Measurements from ENCODE around the gene ARHGAP4.

The ARHGAP4 gene

DNA sequence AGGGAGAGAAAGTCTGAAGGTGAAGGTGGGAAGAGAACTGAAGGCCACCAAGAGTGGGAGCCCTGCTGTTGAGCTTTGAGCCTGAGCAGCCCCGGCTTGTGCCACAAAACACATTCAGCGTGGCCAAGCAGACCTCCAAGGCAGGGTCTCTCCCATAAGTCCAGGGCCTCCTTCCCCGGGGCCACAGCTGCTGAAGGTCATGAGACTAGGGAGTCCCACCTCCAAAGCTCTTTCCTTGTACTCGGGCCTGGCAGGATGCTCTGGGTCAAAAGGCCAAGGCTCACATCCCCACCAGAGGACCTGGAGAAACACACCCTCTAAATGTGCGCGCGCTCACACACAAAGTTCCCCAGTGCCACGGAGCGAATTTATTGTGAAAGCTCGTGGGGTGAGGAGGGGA is 3.5 kb upstream of the ARHGAP4 start:
- H3K27me3 Mint-ChIP-seq (ENCODE audit: low read depth): no peaks in the 10 kb centered on the region
- peak overlapping the region; percentile 55 for H3K27ac Mint-ChIP-seq
- peaks cover 14% of the 10 kb centered on the region for H3K4me1 Mint-ChIP-seq (ENCODE audit: low read depth)
- no peak overlapping the region for H3K4me3 Mint-ChIP-seq
- H3K36me3 Mint-ChIP-seq (ENCODE audit: low read depth): peaks cover 13% of the 10 kb centered on the region
- no peaks in the 10 kb centered on the region for H3K9me3 Mint-ChIP-seq

DNA sequence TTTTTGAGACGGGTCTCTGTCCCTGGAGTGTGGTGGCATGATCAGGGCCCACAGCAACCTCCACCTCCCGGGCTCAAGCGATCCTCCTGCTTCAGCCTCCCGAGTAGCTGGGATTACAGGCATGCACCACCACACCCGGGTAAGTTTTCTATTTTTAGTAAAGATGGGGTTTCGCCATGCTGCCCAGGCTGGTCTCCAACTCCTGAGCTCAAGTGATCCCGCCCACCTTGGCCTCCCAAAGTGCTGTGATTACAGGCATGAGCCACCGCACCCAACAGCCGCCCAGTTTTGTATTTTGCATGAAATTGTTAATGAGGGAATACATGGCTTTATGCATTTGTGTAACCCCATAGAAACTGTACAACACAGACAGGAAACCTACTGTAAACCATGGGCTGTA is 2.8 kb upstream of the ARHGAP4 start:
- no peaks in the 10 kb centered on the region for H3K27me3 Mint-ChIP-seq (ENCODE audit: low read depth)
- H3K4me3 Mint-ChIP-seq: peak overlapping the region; percentile 57
- no peaks in the 10 kb centered on the region for H3K9me3 Mint-ChIP-seq
- peak overlapping the region; percentile 59 for H3K27ac Mint-ChIP-seq
- H3K36me3 Mint-ChIP-seq (ENCODE audit: low read depth): peaks cover 16% of the 10 kb centered on the region
- H3K4me1 Mint-ChIP-seq (ENCODE audit: low read depth): peaks cover 13% of the 10 kb centered on the region

DNA sequence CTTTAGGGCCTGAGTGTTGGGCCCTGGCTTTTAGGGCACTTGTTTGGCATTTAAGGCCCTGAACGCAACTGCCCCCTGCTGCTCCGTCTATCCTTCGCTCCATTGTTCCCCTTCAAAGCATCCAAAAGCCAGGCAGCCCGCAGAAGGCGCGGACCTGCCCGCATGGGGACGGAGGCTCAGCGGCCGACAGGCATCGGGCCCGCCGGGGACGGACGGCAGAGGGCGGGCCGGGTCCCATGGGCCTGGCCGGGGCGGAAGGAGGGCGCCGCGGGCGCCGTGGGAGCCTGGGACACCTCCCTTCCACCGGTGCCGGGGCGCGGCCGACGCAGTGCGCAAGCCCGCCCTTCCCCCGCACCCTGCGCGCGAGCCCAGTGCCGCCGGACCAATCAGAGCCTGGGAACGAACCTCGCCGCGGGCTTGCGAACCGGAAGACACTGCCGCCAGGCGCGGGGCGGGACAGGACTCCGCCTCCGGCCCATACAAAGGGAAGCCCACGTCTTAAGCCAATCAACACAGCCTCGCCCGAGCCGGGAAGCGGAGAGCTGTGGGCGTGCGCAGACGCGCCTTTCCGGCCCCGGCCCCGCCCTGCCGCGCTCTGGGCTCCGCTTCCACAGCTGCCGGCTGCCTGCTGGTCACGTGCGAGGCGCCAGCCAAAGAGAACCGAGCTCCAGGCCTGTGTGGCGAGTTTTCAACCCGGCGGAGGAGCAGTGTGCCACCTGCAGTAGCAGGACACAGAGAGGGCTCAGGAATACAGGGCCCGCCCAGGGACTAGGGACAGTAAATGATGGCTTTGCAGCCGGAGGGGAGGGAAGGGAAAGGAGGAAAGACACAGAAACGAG is 2.1 kb upstream of the ARHGAP4 start:
- H3K4me3 Mint-ChIP-seq: peak overlapping the region; percentile 94
- peaks cover 15% of the 10 kb centered on the region for H3K4me1 Mint-ChIP-seq (ENCODE audit: low read depth)
- no peaks in the 10 kb centered on the region for H3K9me3 Mint-ChIP-seq
- H3K27me3 Mint-ChIP-seq (ENCODE audit: low read depth): no peaks in the 10 kb centered on the region
- H3K36me3 Mint-ChIP-seq (ENCODE audit: low read depth): peaks cover 20% of the 10 kb centered on the region
- H3K27ac Mint-ChIP-seq: peak overlapping the region; percentile 97

DNA sequence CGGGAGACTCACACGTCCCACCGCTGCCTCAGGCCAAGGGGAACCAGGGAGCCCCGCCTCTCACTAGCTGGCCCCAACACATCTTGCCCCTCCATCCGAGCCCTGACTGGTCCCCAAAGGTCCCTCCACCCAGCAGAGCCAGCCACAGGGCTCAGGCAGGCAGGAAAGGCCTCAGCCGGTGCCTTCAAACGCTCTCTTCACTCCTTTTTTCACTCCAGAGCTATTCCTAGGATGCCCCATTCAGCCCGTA is 1.5 kb upstream of the ARHGAP4 start:
- no peaks in the 10 kb centered on the region for H3K27me3 Mint-ChIP-seq (ENCODE audit: low read depth)
- H3K36me3 Mint-ChIP-seq (ENCODE audit: low read depth): peaks cover 21% of the 10 kb centered on the region
- H3K27ac Mint-ChIP-seq: peak overlapping the region; percentile 97
- peak overlapping the region; percentile 85 for H3K4me3 Mint-ChIP-seq
- H3K4me1 Mint-ChIP-seq (ENCODE audit: low read depth): peaks cover 18% of the 10 kb centered on the region
- H3K9me3 Mint-ChIP-seq: no peaks in the 10 kb centered on the region

DNA sequence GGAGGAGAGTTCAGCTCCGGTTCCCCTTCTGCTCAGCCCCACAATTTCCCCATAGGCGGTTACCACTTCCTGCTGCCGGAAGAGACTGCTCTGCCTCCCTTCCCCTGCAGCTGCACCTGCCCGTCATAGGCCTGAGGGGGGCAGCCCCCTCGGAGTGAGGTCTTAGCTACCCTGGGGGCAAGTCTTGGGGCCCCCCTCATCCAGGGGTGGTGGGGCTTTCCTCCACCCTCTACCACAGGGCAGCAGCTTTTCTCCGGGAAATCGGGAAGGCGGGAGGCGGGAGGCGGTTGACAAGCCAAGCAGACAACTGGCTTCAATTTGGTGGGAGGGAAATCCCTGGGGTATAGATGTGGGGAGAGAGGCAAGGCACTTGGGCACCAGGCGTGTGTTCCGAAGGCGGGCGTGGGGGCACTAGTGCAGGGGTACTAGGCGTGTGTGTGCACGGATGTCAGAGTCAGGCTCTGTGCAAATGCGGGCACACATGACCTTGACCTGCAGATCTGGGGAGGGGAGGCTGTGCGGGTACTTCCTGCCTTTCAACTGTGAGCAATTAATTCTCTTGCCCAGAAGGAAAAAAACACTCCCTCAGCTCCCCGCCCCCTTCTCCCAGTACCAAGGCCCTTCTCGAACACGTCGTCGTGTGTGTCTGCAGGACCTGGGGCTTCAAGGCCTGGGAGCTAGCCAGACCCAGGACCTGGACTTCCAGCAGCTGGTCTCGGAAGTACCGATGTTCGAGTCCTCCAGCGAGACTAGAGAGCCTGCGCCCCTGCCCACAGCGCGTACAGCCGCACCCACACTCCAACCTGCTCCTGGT is 1.0 kb upstream of the ARHGAP4 start:
- H3K9me3 Mint-ChIP-seq: no peaks in the 10 kb centered on the region

DNA sequence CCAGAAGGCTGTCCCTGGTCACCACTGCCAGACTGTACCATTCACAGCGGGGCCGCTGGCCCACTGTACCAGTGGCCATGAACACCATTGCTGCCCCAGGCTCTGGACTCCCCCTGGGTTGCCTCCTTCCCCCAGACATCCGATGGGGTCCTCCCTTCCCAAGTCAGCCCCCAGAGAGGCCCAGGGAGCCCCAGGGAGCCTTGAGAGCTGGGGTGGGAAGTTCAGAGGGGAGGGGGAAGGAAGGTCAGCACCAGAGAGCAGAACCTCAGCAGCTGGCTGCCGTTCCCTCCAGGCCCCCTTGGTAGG is 441 bp upstream of the ARHGAP4 start:
- Mint-ChIP-seq H3K4me1 (ENCODE audit: low read depth) (peaks cover 24% of the 10 kb centered on the region), H3K4me3 (peak overlapping the region; percentile 85), H3K36me3 (ENCODE audit: low read depth) (peaks cover 22% of the 10 kb centered on the region), H3K9me3 (no peaks in the 10 kb centered on the region), H3K27ac (peak overlapping the region; percentile 97), H3K27me3 (ENCODE audit: low read depth) (no peaks in the 10 kb centered on the region)

More for the DNA sequence above, 1.0 kb upstream of the ARHGAP4 start:
- Mint-ChIP-seq H3K36me3 (ENCODE audit: low read depth) (peaks cover 25% of the 10 kb centered on the region), H3K4me1 (ENCODE audit: low read depth) (peaks cover 23% of the 10 kb centered on the region), H3K27ac (peak overlapping the region; percentile 97), H3K27me3 (ENCODE audit: low read depth) (no peaks in the 10 kb centered on the region), H3K4me3 (peak overlapping the region; percentile 85)

DNA sequence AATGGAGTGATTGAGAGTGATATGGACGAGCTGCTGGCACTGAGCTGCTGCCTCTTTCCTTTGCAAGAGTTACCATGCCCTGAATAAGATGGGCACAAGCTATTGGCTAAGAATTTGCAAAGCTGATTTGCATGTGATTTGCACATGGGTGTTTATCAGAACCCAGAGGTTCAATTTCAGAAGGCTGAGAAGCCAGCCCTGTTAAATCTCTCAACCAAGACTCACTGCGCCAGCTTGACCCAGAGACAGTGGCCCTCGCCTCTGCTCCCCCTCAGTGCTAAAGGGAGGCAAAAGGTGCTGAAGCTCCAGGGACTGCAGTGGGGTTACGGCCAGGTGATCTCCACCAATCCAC is 701 bp downstream of the ARHGAP4 start:
- Mint-ChIP-seq H3K27me3 (ENCODE audit: low read depth) (no peaks in the 10 kb centered on the region), H3K4me1 (ENCODE audit: low read depth) (peaks cover 23% of the 10 kb centered on the region), H3K36me3 (ENCODE audit: low read depth) (peaks cover 20% of the 10 kb centered on the region), H3K9me3 (no peaks in the 10 kb centered on the region), H3K27ac (peak overlapping the region; percentile 93), H3K4me3 (peak overlapping the region; percentile 96)

DNA sequence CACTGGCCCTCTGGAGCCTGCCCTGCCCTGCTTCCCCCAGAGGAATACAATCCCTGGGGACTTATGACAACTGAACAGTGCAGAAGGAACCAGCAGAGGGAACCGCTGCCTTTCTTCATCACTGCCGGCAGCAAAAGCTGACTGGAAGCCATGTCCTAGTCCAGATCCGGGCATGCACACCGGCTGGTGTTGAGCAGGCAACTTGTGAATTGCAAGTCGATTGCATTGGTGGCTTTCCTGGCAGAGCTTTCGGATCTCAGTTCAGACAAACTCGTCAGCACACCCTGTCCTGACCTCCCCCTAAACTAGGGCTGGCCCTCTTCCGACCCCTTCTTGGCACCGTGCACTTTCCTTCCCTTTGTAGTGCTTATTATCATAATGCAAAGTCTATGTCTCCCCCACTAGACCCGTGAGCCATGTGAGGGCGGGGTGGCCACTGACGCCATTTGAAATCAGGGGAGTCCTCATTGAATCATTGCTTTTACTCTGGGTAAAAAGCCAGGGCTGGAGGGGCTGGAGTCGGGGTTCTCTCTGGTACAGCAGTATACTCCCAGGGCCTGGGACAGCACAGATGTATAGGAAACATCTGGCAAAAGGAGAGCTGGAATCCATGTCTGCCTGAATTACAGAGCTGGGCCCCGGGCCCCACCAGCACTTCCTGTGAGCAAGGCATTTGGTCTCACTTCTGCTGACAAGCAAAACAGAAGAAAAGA is 1.8 kb downstream of the ARHGAP4 start:
- peaks cover 23% of the 10 kb centered on the region for H3K4me1 Mint-ChIP-seq (ENCODE audit: low read depth)
- H3K4me3 Mint-ChIP-seq: peak overlapping the region; percentile 96
- no peaks in the 10 kb centered on the region for H3K27me3 Mint-ChIP-seq (ENCODE audit: low read depth)
- no peaks in the 10 kb centered on the region for H3K9me3 Mint-ChIP-seq
- H3K36me3 Mint-ChIP-seq (ENCODE audit: low read depth): peaks cover 27% of the 10 kb centered on the region
- H3K27ac Mint-ChIP-seq: peak overlapping the region; percentile 80

DNA sequence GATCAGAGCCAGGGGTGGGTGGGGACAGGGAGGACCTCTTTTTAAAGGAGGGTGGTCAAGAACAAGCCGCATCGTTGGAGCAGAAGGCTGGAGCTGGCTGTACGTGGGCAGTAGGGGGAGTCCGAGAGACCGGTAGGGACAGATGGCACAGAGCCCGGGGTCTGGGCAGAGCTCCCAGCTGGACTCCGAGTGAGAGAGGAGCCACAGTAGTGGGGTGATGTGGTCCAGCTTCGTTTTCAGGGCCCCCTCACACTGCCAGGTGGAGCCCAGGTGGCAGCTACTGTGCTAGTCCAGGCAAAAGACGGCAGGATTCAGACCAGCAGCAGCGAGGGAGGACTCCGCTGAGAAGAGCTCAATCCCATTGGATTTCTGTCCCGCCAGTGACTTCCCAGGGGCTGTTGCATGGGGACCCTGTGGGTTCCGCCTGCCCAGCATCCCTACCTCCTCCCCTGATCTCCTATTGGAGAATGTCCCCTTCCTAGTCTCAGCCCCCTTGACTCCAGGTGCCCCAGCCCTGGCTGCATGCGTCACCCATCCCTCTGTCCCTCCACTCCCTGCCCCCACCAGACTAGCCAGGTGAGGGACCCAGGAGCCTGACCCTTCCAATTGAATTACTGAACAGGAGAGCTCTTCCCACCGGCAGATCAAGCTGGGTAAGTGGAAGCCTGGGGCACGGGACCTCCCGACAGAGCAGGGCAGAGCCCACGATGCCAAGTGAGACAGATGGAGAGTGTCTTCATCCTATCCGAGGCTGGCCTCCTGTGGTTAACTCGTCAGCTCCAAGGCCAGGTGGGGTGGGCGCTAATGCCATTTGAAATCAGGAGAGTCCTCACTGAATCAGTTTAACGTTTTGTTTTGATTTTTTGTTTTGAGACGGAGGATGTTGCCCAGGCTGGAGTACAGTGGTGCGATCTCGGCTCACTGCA is 2.9 kb downstream of the ARHGAP4 start:
- no peaks in the 10 kb centered on the region for H3K27me3 Mint-ChIP-seq (ENCODE audit: low read depth)
- peaks cover 28% of the 10 kb centered on the region for H3K36me3 Mint-ChIP-seq (ENCODE audit: low read depth)
- H3K4me3 Mint-ChIP-seq: peak overlapping the region; percentile 96
- peaks cover 21% of the 10 kb centered on the region for H3K4me1 Mint-ChIP-seq (ENCODE audit: low read depth)
- peak overlapping the region; percentile 68 for H3K27ac Mint-ChIP-seq
- H3K9me3 Mint-ChIP-seq: no peaks in the 10 kb centered on the region

DNA sequence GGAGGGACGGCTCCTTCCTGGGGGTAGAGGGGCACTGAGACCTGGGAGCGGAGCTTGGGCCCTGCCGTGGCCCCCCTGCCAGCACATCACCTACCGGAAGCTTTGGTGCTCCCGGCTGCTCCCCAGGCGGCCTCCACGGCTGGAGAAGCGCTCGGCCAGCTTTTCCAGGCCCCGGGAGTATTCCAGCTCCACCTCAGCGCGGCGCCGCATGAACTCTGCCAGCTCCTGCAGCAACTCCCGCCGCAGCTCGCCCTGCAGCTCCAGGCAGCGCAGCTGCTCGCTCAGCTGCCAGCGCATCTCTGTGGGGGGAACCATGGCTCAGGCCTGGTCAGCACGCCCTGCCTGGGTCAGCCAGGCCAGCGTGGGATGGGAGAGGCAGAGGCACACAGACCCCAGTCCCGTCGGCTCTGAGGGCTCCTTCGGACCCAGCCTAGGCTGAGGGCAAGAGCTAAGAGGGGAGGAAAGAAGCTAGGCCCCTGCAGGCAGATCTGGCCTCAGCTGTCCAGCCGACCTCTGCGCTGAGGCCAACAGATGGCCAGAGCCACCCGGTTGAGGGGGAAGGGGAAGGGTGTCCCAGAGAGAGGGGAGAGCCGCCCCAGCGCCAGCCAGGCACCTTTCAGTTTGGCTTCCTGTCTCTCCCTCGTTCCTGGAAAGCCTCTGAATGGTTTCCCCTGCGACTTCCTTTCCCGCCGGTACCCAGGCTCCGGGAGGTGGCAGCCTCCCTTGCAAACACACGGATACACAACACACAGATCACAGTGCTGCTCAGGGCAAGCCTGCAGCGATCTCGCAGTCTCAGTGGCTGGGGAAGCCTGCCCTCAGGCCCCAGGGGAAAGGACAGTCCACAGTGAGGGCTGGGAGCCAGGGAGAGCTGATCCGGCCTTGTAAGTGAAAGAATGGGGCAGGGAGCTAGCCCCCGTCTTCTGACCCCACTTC is 4.3 kb downstream of the ARHGAP4 start:
- Mint-ChIP-seq H3K4me1 (ENCODE audit: low read depth) (peaks cover 17% of the 10 kb centered on the region), H3K9me3 (no peaks in the 10 kb centered on the region), H3K27me3 (ENCODE audit: low read depth) (no peaks in the 10 kb centered on the region), H3K36me3 (ENCODE audit: low read depth) (peaks cover 32% of the 10 kb centered on the region), H3K27ac (peak overlapping the region; percentile 80), H3K4me3 (peak overlapping the region; percentile 96)

DNA sequence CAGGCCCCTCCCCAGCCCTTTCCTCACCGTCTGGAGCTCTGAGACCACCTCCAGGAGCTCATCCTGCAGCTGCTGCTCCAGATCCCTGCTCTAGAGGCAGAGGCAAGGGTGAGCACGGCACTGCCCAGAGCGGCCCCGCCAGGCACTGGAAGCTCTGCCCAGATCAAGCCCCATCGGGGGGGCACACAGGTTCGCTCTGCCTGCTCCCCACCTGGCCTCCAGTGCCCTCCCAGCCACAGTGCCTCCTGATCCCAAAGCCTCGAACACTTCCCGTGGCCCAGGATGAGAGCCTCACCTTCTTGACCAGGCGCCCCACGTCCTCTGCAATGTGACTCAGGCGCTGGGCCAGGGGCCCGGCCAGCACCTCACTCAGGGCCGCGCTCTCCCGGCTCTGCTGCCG is 5.0 kb downstream of the ARHGAP4 start:
- Mint-ChIP-seq H3K9me3 (no peaks in the 10 kb centered on the region), H3K27ac (no peak overlapping the region), H3K27me3 (ENCODE audit: low read depth) (no peaks in the 10 kb centered on the region), H3K36me3 (ENCODE audit: low read depth) (peaks cover 34% of the 10 kb centered on the region), H3K4me3 (no peak overlapping the region), H3K4me1 (ENCODE audit: low read depth) (peaks cover 17% of the 10 kb centered on the region)

DNA sequence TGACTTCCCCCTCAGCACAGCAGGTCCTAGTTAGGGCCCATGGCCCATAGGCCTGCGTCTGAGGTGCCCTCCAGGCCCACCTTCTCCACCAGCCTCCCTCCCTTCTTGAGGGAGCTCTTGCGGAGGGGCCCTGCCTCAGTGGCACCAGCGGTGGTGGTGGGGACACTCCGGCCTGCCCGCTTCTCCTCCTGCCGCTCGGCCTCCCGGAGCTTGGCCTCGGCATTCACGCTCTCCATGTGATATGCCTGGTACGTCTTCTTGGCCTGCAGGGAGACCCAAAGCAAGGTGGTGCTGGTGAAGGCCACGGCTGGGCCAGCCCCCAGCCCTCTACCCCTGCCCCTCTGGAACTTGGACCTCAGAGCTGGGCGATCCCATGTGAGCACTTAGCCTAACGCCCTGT is 5.5 kb downstream of the ARHGAP4 start:
- no peaks in the 10 kb centered on the region for H3K9me3 Mint-ChIP-seq
- no peak overlapping the region for H3K27ac Mint-ChIP-seq
- no peak overlapping the region for H3K4me3 Mint-ChIP-seq
- H3K36me3 Mint-ChIP-seq (ENCODE audit: low read depth): peaks cover 36% of the 10 kb centered on the region
- peaks cover 17% of the 10 kb centered on the region for H3K4me1 Mint-ChIP-seq (ENCODE audit: low read depth)
- no peaks in the 10 kb centered on the region for H3K27me3 Mint-ChIP-seq (ENCODE audit: low read depth)

DNA sequence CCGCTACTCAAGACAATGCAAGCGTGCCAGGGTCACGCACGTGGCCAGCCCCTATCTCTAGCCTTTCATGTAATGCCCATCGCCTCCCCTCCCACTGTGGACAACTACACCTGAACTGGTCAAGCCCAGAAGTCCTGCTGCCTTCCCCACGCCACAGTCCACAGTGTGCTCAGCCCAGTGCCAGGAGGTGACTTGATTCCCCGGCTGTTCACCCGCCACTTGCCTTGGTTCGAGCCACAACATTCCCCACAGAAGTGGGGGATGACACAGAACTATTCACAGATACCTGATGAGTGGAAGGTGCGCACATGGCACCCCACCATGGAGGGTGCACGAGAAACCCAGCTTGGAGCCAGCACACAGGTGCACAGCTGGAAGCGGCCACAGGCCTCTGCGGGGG is 6.8 kb downstream of the ARHGAP4 start:
- no peak overlapping the region for H3K27ac Mint-ChIP-seq
- no peaks in the 10 kb centered on the region for H3K9me3 Mint-ChIP-seq
- H3K36me3 Mint-ChIP-seq (ENCODE audit: low read depth): peaks cover 30% of the 10 kb centered on the region
- H3K27me3 Mint-ChIP-seq (ENCODE audit: low read depth): no peaks in the 10 kb centered on the region
- no peak overlapping the region for H3K4me3 Mint-ChIP-seq
- peaks cover 14% of the 10 kb centered on the region for H3K4me1 Mint-ChIP-seq (ENCODE audit: low read depth)
